GM18870 (cell line): ENCODE results near the gene DGKB.

Experiments
- ATAC-seq: cut with Tn5 transposase; IDR thresholded peaks from one replicate; pipeline ENCODE4 v1.9.1; 2021; ENCODE audit warnings: moderate library complexity; ENCODE audit not compliant: unreplicated experiment

Gene DGKB

GRCh38 chr7:14600766-14601367 is 301.7 kb downstream of the DGKB start:
- no peak for ATAC-seq

GRCh38 chr7:14598978-14599377 is 303.6 kb downstream of the DGKB start:
- ATAC-seq = no peak

- no peak for ATAC-seq
Measured at GRCh38 chr7:14596421-14596820, 306.1 kb downstream of the DGKB start.

- no peak for ATAC-seq
Measured at GRCh38 chr7:14590206-14590605, 312.3 kb downstream of the DGKB start.

DNA sequence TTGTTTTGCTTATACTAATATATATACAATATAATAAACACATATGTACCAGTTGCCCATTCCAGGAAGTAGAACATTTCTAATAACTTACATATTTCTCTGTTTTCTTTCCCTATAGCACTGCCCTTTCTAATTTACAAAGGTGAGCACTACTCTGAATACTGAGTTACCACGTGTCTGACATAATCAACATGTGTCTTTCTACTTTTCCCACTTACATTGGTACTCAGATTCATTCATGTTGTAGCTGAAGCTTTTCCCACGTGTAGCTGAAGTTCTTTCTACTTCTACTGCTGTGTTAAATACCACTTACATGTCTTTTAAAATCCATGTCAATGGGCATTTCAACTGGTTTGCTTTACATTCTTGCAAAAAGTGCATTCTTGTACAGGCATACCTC is 317.3 kb downstream of the DGKB start:
- ATAC-seq = no peak

GRCh38 chr7:14583518-14583917 is 319.0 kb downstream of the DGKB start:
- no peak for ATAC-seq

DNA sequence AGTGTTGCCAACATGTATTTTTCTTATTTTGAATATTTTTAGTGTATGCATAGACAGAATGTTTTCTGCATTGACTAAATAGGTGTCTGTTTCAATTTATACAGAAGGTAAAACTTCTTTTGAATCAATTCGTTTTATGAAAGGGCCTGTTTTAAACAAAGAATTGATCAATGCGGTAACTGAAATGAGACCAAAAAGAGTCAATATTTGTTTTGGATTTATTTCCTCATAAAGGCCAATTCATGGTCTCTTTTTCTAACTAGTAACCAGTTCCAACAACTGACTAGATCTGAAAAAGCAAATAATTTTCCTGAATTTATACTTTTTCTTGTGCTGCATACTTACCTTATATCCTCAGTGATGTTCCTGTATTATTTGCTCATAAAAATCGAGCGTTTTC is 320.5 kb downstream of the DGKB start:
- no peak for ATAC-seq

GRCh38 chr7:14579971-14580370 is 322.6 kb downstream of the DGKB start:
- no peak for ATAC-seq

DNA sequence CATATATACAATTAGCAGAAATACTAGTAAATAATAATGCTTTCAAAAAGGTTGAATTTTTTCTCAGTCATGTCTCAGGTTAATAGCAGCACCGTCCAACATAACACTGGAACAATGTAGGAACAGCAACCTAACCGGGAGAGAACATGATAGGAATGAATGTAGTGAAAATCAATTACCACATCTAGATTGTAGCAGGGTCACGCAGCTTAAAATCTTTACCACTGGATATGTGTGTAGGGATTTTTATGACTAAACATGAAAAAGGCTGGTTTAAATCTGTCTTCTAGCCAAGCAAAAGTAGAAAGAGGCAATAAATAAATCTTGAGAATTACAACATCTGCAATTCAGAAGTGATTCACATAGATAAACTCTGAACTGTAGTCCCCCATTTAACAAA is 326.0 kb downstream of the DGKB start:
- ATAC-seq = no peak

GRCh38 chr7:14570750-14571607 is 331.6 kb downstream of the DGKB start:
- ATAC-seq = no peak

DNA sequence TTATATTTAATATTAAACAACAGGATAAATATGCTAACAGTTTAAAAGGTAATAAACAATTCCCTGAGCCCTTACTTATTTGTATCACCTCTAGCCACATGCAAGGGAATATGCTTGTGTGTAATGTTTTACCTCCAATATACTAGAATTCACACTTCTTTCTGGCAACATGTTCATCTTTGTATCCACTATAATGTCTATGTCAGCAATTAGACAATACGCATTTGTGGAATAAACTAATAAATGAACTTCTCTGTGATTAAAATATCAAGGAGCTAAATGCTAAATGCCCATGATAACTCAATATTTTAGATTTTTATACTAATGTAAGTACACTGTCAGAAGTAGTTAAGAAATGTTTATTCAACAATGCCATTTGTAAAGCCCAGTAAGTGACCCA is 350.5 kb downstream of the DGKB start:
- ATAC-seq = no peak

DNA sequence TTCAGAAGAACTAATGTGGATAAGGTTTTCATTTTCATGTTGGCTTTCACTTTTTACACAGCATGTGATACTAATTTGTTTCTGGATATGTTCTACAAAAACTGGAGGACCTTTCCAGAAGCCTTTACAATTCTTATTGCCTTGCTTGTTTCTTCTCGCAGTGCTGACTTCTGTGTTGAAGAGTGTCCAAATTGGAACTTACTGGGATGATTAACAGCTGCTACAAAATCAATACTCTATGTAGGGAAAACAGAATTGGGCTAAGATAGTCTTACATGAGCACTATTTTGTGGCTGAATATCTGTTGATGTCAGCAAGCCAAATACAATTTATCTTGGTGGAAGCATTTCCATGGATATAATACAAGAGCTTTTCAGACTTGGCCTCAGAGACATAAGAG is 351.2 kb downstream of the DGKB start:
- no peak for ATAC-seq

GRCh38 chr7:14542624-14543023 is 359.9 kb downstream of the DGKB start:
- ATAC-seq = no peak

- peak; percentile 62 for ATAC-seq
Measured at GRCh38 chr7:14521183-14521582, 381.4 kb downstream of the DGKB start.

GRCh38 chr7:14510268-14510667 is 392.3 kb downstream of the DGKB start:
- no peak for ATAC-seq

- ATAC-seq = no peak
Measured at GRCh38 chr7:14507617-14508016, 394.9 kb downstream of the DGKB start.

- ATAC-seq = no peak
Measured at GRCh38 chr7:14505906-14506305, 396.6 kb downstream of the DGKB start.

- no peak for ATAC-seq
Measured at GRCh38 chr7:14504134-14504533, 398.4 kb downstream of the DGKB start.

GRCh38 chr7:14503623-14504022 is 398.9 kb downstream of the DGKB start:
- no peak for ATAC-seq

DNA sequence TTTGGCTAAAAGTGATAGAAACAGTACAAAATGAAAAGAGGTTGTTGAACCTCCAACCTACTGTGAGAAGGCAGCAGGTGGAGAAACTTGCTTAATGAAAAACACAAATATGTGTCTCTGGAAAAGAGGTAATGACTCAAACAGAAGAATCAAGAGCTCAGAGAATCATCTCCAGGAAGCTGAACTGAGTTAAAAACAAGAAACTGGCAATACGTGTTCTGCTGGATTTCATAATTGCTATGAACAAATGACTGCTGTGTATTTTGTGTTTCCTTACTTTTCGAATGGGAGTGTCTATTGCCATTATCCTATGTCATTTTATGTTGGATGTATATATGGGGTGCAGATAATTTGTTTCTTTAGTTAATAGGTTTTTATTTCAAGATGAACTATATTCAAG is 401.1 kb downstream of the DGKB start:
- no peak for ATAC-seq

GRCh38 chr7:14497390-14497789 is 405.2 kb downstream of the DGKB start:
- ATAC-seq = no peak

DNA sequence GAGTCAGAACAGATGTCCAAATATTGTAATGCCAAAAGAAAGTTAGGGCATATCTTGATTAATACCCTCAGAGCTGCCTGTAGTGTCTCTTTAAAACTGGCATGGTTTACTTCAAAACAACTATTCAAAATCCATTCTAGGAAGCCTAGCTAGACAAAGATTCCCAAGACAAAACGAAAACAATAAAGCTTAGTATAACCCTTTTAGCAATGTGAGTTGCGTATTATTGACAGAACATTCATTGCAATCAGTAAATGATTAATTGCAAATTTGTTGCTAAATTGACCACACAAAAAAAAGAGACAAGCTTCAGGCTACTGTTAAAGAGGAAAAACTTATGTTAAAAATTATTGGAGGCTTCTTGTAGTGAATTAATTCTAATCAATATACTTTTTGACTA is 406.9 kb downstream of the DGKB start:
- ATAC-seq = no peak
